GM19240 (cell line): ENCODE data around the gene TARBP2.
A peak's percentile ranks its signal among the peaks of the same experiment; 100 is the strongest.
"Not testable (repeated sequence)": the region's sequence is repeated elsewhere in the genome, so short reads cannot be mapped to it uniquely, and the experiment has no call there.

ENCODE experiments used
- DNase-seq: peaks from one replicate; pipeline ENCODE4 v3.0.0; 2011; ENCODE audit warnings: low spot score; ENCODE audit not compliant: insufficient read length

TARBP2 gene

DNA sequence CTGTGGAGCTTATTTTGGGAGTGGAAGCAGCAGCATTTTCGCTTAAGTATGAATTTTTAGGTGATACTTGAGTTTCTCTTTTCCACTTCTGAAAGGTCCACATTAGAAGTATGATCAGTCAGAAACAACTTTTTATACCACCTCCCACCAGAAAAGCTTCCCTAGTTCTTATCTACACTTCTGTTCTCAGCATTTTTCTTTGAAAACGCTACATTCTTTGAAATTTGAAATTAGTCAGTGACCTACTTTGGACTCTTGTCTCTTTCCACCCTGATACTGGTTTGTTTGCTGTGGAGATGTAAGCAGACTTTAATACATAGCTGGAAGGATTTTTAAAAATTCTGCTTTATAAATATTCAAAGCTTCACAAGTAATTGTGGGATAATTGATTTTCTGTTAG is 27.0 kb upstream of the TARBP2 start:
- DNase-seq: no peak

DNA sequence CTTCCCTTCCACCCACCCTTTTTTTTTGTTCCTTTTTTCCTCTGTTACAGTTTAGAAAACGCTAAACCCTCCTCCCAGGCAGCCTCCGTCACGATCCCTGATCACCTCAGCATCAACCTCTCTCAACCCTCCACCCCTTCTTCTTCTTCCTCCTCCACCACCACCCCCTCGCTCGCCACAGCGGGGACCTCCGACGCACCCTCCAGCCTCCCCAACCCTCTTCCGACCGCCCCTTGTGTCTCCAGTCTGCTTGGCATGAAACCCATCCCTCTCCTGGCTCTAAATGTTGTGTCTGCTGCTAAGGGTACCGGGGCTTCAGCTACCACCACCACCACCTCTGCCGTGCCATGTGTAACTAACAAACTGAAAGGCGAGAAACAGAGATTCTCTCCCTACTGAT is 26.3 kb upstream of the TARBP2 start:
- no peak for DNase-seq

DNA sequence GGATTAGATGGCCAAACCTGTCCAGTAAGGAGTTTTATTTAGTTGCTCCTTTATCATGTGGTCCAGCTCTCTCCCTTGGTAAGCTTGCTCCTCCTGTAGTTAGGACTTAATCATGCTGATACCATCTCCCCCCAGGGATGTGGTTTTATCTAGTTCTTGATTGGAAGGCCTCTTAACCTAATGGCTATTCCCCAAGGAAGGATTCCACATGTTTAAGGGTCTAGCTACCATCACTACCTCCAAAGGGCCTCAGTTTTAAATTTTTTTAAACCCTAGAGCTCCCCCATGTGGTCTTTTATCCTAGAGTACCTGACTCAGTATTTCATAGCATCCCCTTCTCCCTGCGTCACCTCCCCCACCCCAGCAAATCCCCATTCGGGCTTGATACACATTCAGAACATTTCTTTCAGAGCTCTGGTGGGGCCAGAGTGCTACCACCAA is 24.3 kb upstream of the TARBP2 start:
- no peak for DNase-seq

DNA sequence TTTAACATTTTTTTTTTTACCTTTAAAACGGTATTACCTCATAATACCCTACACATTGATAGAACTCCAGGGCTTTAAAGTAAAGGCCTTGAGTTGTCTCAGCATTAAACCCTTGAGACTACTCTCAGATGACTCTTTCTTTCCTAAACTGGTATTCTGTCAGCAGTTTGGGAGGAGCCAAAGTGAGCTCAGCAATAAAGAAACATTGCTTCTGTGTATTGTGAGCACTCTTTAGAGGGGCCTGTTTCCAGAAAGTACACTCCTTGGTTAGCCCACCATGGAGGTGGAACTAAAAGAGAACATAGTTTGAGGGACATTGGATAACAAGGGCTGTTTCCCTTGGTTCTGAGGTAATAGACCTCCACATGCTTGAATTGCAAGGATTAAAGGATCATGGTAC is 22.2 kb upstream of the TARBP2 start:
- no peak for DNase-seq

DNA sequence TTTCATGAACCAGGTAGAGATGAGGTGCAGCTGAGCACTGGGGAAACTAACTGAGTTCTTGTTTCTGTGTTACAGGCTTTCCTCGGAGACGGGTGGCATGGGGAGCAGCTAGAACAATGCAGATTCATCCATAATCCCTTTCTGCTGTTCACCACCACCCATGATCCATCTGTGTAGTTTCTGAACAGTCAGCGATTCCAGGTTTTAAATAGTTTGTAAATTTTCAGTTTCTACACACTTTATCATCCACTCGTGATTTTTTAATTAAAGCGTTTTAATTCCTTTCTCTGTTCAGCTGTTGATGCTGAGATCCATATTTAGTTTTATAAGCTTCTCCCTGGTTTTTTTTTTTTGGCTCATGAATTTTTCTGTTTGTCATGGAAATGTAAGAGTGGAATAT is 21.8 kb upstream of the TARBP2 start:
- DNase-seq: no peak

DNA sequence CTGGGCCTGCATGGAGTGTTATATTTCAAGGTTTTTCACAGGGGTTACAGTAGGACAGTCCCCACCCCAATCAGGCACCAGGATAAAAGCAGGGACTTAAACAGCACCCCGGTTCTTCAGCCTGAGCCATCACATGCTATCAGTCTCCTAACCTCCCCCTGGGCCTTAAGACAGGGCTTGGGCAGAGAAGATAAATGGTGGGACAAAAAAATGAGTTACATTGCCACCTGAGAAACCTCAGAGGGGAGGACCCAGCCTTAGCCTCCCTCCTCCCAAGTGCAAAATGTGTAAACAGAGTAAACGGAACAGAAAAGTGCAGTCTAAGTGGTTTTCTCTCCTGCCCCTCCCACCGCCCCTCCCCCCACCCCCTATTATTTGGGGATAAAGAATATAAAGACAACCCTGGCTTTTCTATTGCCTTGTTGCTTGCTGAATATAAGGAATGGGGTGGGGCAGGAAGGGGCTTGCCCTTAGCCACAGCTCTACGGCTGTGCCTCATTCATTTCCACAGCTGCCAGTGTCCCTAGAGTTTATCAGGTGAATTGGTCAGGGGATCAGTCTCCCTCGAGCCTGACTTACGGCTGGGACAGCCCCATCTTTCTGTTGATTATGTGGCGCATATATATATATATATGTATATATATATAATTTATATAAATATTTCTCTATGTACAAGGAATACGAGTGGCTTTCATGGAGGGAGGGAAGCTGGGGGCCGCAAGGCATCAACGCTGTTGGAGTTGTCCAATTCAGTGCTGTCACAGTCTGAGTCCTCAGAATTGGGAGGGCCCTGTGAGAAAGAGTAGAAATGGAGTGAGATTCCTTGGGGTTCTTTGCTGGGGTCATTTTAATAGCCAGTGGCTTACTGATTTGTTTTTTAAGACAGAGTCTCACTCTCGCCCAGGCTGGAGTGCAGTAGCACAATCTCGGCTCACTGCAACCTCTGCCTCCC is 20.3 kb upstream of the TARBP2 start:
- DNase-seq: no peak

DNA sequence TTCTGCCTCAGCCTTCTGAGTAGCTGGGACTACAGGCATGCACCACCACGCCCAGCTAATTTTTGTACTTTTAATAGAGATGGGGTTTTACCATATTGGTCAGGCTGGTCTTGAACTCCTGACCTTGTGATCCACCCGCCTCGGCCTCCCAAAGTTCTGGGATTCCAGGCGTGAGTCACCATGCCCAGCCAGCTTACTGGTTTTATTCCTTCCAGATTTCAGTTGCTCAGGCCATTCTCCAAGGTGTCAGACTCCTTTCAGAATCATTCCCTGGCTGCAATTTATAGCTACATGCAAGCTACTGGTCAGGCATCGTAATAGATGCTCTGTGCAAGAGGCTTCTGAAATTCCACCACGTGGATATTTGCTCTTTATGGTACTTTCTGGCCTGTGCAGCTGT is 19.6 kb upstream of the TARBP2 start:
- not testable (repeated sequence) for DNase-seq

DNA sequence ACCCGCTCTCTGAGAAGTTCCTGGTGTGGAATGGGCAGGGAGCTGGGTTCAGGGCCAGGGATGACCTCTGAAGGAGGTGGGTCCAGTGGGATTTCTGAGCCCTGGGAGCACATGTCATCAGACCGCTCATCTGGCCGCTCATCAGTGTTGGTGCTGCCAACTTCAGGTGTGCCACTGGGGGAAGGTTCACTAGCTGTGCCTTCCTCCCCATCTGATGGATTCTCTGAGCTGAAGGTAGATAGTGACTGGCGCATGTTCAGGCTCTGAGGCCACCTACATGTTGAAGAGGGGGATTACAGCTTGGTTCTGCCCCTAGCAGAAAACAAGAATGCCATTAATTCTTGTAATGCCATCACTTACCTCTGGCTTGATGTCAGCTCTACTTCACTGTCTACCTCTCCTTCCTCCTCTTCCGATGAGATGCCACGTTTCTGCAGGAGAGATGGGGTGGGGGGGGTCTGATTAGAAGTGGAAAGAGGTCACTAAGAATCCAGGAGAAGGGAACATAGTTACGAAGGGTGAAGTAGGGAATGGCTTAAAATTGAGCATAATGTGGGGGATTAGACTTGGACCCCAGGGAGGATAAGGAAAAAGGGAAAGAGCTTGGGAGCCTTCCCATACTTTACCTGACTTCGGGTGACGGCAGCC is 19.0 kb upstream of the TARBP2 start:
- DNase-seq: no peak

DNA sequence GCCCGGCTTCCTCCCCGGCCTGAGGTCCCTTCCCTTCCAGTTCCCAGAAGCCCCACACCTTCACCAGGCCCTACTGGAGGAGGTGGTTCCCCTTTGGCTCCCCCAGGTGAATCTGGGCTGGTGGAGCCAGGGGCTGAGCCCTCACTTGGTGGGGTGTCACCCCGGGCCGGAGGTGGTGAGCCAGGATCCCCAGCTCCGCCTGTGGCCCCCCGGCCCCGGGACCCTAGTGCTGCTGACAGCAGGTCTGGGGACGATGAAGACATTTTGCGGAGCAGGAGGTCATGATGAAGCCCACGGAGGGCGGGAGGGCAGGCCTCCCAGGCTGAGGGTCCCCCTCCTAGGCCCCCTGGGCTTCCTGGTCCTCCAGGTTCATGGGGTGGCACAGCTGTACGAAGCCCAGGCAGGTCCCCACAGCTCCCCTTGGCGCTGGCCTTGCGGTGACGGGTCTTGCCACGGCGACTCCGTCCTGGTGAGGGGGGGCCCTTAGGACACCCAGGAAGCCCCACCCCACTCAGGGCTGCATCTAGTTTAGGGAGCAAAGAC is 18.4 kb upstream of the TARBP2 start:
- DNase-seq: no peak

DNA sequence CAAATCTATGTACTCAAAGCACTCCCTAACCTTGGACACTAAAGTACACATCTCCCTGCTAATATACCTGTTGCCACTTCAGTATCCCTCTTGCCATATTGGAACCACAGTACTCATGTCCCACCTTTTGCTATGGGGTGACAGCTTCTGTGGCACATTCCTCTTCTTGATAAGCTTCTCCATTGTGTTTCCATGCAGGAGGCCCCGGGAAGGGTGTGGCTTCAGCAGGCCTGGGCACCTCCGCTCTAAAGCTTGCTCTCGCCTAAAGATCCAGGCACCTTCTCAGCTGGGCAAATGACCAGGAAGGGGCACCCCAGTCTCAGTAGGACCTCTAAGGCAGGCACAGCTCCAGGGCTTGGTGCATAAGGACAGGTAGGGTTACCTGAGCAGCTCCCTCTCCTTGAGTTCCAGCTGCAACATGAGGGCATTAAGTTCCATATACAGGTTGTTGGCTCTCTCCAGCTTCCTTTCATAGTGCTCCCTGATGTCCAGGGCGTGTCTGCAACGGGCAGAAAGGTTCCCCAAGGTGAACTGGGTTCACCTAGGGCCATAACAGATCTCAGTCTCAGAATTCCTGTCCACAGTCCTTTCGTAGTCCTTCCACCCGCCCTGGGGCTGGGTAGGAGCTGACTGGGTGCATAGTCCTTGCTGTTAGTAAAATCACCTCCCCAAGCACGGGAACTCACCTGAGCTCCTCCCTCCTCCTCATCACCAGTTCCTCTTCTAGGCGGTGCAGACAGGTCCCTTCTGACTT is 17.7 kb upstream of the TARBP2 start:
- no peak for DNase-seq

DNA sequence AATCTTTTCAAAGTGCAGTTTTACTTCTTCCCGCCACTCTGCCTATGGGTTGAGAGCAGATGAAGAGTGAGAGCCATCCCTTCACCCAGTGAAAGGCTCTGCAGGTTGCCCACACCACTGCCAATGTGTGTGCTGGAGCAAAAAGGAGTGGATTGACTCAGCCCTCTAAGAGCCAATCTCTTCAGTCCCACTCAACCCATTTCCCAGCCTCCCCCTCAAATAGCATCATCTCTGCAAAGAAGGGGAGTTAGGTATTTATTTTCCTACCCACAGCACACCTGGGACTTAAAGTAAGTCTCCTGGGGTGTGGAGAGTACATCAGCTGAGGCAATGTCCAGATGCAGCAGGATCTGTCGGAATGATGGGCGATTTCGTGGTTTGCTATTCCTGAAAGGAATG is 17.1 kb upstream of the TARBP2 start:
- no peak for DNase-seq

DNA sequence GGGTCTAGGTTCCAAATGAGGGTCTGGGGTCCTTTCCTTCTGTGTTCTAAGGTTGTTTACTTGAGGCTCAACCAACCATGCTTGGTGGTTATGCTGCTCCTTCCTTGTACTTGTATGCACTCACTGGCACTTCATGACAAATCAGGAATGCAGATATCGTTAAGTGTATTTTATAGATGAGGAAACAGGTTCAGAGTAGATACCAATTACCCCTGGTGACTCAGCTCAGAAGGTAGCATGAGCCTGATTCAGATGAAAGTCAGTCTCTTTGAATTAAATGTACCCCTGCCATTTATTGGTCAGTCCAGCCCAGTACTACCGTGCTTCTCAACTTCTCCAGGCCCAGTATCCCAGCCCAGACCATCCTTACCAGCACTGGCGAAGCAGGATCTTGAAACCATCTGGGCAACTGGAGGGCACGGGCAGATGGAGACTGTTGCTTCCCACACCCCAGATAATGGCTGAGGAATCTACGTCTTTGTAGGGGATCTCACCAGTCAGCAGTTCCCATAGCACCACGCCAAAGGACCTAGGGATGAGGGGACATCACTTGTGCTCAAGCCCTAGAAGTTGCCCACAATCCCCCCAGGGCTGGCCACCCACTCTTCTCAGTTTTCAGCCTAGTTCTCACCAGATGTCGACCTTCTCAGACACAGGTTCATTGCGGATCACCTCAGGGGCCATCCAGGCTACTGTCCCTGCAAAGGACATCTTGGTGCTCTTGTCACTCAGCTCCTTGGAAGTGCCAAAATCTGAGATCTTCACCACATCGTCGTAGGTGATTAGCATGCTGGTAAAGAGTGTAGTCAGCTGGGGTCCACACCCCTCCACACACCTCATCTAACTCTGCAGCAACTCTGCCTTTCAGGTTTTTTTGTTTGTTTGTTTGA is 16.2 kb upstream of the TARBP2 start:
- no peak for DNase-seq

DNA sequence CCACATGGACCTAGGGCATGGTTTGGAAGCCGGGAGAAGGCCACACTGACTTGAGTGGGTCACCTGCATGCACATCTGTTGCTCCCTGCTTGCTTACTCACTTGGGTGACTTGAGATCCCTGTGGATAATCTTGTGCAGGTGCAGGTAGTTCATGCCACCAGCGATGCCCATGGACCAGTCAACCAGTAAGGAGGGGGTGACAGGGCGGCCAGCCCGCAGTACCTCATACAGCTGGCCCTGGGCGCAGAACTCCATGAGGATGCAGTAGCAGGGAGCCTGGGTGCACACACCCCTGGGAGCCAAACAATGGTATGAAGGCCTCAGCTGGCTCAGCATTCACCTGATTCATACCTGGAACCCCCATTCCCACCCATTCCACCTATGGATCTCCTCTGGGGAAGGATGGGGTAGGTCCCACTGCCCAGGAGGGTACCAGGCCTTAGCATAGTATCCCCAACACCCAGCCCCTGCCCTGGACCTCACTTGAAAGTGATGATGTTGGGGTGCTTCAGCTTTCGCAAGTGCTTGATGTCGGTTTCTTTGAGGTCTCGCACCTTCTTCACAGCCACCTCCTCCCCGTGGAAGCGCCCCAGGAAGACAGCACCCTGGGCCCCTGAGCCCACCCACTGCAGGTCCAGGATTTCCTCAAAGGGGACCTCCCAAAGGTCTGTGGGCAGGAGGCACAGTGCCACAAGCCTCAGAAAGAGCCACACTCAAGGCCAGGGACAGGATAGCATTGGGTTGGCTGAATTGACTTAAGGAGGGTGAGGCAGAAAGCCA is 14.9 kb upstream of the TARBP2 start:
- no peak for DNase-seq

DNA sequence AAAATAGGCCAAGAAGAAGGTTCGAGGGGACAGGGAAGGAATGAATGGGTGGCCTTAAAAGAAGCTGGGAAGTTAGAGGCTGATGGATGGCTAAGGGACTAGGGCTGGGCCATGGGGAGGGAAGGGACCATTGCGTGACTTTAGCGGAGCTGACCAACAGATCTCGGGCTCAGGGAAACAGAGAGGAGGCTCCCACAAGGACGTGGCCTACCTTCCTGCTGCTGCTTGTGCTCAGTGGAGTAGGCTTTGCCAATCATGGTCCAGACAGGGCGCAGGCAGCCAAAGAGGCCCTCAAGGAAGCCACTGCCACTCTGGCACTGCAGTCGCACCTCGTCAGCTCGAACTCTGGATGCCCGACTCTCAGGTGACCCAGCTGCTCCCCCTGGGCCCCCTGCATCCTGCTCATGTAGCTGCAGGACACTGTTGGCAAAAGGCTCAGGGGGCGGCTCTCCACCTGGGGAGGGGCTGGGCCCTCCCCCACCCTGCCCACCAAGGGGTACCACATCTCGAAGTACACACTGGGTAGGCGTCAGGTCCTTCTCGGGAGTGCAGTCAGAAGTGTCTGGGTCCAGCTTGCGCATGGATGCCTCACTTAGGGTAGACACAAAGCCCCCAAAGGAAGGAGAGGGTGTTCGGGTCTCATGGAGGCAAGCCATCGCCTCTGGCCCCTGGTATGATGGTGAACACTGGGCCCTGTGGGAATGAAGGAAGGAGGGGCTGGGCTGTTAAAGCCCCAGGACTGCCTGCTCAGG is 14.2 kb upstream of the TARBP2 start:
- no peak for DNase-seq

DNA sequence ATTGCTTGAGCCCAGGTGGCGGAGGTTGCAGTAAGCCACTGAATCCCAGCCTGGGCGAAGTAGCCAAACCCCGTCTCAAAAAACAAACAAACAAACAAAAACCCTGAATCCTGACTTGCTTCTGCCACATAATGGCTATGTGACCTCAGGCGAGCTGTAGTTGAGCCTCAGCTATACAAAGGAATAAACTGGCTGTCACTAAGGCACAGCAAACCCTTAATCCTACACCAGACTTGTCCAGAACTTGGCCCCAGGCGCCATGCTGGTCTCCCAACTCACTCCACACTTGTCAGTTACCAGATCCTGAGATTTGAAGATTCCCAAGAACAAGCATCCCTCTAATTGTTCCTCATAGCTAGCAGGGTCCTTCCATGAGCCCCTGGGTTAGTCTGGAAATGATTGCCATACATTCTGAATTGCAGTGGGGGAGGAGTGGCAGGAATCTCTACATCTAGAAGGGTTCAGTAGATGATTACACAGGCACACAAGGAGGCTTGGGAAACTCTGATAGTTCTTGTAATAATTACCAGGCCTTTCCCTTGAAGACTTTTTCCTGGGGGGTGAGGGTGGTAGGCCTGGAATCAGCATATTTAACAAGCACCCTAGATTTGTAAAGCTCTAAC is 11.7 kb upstream of the TARBP2 start:
- no peak for DNase-seq

DNA sequence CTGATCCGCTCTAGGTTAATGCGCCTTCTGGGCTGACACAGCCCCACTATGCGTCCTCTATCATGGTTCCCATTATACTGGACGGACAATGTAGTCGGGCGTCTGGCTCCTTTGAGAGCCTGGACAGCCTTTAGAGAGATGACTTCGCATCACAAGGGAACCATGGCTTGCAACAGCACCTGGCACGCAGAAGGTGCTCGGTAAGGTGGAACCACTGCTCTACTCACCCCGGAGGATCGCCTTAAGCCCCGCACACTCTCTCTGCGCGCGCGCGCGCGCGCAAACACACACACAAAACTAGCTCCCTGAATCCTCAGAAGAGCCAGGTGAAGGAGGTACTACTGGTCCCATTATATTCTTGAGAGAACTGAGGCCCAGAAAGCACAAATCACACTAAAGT is 8.9 kb upstream of the TARBP2 start:
- no peak for DNase-seq

DNA sequence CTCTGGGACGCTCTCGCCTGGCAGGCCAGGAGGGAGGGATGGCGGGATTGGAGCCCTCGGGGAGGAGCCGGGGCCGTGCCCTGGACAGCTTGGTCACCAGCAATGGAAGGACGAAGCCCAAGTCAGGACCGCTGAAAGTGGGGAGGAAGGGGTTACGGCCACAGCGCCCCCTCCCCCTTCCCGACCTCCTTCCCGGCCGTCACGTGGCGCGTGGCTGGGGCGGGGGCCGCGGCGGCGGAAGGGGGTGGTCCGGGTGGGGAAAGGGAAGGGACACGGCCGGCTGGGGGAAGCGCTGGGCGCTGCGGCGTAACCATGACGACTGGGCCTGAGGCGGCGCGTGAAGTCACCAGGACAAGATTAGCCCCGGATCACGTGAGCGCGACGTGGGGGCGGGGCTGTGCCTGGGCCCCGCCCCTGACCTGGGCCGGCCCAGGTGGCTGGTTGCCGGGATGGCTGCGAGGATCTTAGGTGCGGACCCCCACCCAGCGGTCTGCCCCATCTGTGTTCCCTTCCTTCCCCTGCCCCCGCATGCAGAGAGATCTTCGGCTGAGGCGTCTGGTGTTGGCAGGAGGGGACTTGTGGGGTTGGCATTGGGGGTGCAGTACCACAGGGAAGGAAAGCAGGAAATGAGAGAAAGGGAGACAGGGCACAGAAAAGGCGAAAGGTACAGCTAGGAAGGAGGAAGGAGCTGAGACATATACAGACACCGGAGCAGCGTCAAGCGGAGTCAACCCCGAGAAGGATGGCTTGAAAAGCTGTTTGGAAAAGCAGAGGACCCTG is 8.1 kb upstream of the TARBP2 start:
- peak; percentile 39 for DNase-seq
